Uterus (tissue), 2 donors: ENCODE measurements around the gene DNAH11.

Experiments
- POLR2A ChIP-seq, 2 donors: fragments of 450-650 bp; IDR thresholded peaks; one replicate each; pipeline ENCODE4 v1.6.1; 2016; ENCODE audit warnings: antibody characterized with exemption in 2 of 2, mild to moderate bottlenecking in 1 of 2, moderate library complexity in 1 of 2
- TF ChIP-seq, protein P1 (sequence below), 4 experiments: fragments of 200-600 bp in 2 of 4; fragments of 450-650 bp in 2 of 4; sonication (generic) in 2 of 4; IDR thresholded peaks; one replicate each; pipeline ENCODE4 v1.5.1; 2016 to 2019; ENCODE audit warnings: antibody characterized with exemption in 4 of 4, mild to moderate bottlenecking in 2 of 4, moderate library complexity in 1 of 4

DNA sequence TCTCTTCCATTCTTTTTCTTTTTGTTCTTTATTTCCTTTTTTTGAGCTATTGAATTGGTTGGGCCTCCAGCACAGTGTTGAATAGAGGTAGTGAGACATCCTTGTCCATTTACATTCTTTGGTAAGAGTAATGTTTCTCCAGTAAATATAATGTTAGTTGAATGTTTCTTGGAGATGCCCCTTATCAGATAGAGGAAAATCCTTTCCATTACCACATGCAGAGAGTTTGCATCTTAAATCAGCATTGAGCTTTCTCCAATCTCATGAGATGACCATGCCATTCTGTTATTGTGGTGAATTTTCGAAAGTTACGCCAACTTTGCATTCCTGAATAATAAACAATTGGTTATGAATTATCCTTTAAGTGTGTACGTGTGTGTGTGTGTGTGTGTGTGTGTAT is 127.7 kb downstream of the DNAH11 start:
- TF ChIP-seq, protein P1, sequence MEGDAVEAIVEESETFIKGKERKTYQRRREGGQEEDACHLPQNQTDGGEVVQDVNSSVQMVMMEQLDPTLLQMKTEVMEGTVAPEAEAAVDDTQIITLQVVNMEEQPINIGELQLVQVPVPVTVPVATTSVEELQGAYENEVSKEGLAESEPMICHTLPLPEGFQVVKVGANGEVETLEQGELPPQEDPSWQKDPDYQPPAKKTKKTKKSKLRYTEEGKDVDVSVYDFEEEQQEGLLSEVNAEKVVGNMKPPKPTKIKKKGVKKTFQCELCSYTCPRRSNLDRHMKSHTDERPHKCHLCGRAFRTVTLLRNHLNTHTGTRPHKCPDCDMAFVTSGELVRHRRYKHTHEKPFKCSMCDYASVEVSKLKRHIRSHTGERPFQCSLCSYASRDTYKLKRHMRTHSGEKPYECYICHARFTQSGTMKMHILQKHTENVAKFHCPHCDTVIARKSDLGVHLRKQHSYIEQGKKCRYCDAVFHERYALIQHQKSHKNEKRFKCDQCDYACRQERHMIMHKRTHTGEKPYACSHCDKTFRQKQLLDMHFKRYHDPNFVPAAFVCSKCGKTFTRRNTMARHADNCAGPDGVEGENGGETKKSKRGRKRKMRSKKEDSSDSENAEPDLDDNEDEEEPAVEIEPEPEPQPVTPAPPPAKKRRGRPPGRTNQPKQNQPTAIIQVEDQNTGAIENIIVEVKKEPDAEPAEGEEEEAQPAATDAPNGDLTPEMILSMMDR (IDR thresholded peaks at IDR 0.05), result no peak
- no peak for TF ChIP-seq POLR2A (IDR thresholded peaks at IDR 0.05)
